SK-N-SH (cell line): Measurements from ENCODE around the gene HTR3A. TPM values are rescaled to one million over a fixed set of nuclear protein-coding genes. Genes with fewer than 3 reads are reported as not detected.

ENCODE experiments used
- CTCF ChIA-PET: fragments of 300-600, 350-600 bp; formaldehyde crosslinking; extraction: SDS; loops from one replicate; lab custom pipeline; 2021; lab: Yijun Ruan, JAX
- POLR2A ChIA-PET: fragments of 350-600 bp; sonication (Branson Sonifier 250); formaldehyde crosslinking; extraction: SDS; loops from one replicate; lab custom pipeline; 2020; ENCODE audit warnings: antibody characterized with exemption, inconsistent platforms; lab: Yijun Ruan, JAX
- DNase-seq: peaks from one replicate; pipeline ENCODE4 v3.0.0; 2012
- H2AFZ ChIP-seq: fragments of 200-600 bp; sonication (generic); 2 replicates; pipeline ENCODE4 v1.8.1; 2016; ENCODE audit warnings: antibody characterized with exemption, mild to moderate bottlenecking, low read depth
- H3F3A ChIP-seq: fragments of 200-600 bp; sonication (generic); replicated peaks from 2 replicates; pipeline ENCODE3; 2016; ENCODE audit warnings: antibody characterized with exemption, mild to moderate bottlenecking; ENCODE audit not compliant: insufficient read depth
- H3K27ac ChIP-seq, 2 experiments: fragments of 200-500 bp in 1 of 2; fragments of 200-600 bp in 1 of 2; sonication (Bioruptor generic) in 1 of 2; sonication (generic), shearing (Covaris generic) in 1 of 2; 2 replicates each; pipeline versions ENCODE4 v1.5.1 to v1.6.1; 2014 to 2016; ENCODE audit warnings: low read depth in 2 of 2, inconsistent platforms in 1 of 2, low read length in 1 of 2, mild to moderate bottlenecking in 1 of 2, mixed read lengths in 1 of 2
- H3K27me3 ChIP-seq: fragments of 200-600 bp; sonication (generic), shearing (Covaris generic); 2 replicates; pipeline ENCODE4 v1.6.1; 2016; ENCODE audit warnings: mixed run types; ENCODE audit not compliant: insufficient read depth
- H3K36me3 ChIP-seq, 2 experiments: fragments of 200-500 bp in 1 of 2; fragments of 200-600 bp in 1 of 2; sonication (Bioruptor generic) in 1 of 2; sonication (generic) in 1 of 2; replicated peaks in 1 of 2; 2 replicates each; pipeline versions ENCODE3 to v1.5.1; 2014 to 2016; ENCODE audit warnings: low read length in 1 of 2, mild to moderate bottlenecking in 1 of 2; ENCODE audit not compliant: insufficient read depth in 2 of 2, control insufficient read depth in 1 of 2
- H3K4me1 ChIP-seq, 2 experiments: fragments of 200-500 bp in 1 of 2; fragments of 200-600 bp in 1 of 2; sonication (Bioruptor generic) in 1 of 2; sonication (generic), shearing (Covaris generic) in 1 of 2; 2 replicates each; pipeline versions ENCODE4 v1.5.1 to v1.6.1; 2014 to 2016; ENCODE audit warnings: low read depth in 1 of 2, low read length in 1 of 2, mixed run types in 1 of 2; ENCODE audit not compliant: insufficient read depth in 2 of 2, control insufficient read depth in 1 of 2
- H3K4me2 ChIP-seq: fragments of 200-600 bp; sonication (generic), shearing (Covaris generic); 2 replicates; pipeline ENCODE4 v1.6.1; 2017; ENCODE audit warnings: mixed run types
- H3K4me3 ChIP-seq, 2 experiments: fragments of 200-500 bp in 1 of 2; fragments of 200-600 bp in 1 of 2; sonication (Bioruptor generic) in 1 of 2; sonication (generic), shearing (Covaris generic) in 1 of 2; 2 replicates each; pipeline versions ENCODE4 v1.5.1 to v1.8.1; 2014 to 2016; ENCODE audit warnings: low read depth in 2 of 2, inconsistent platforms in 1 of 2, low read length in 1 of 2, mild to moderate bottlenecking in 1 of 2, mixed read lengths in 1 of 2, moderate library complexity in 1 of 2
- H3K79me2 ChIP-seq: fragments of 200-600 bp; sonication (generic); 2 replicates; pipeline ENCODE4 v1.8.1; 2017; ENCODE audit warnings: mild to moderate bottlenecking; ENCODE audit not compliant: insufficient read depth
- H3K9ac ChIP-seq: fragments of 200-600 bp; sonication (generic); 2 replicates; pipeline ENCODE4 v1.6.1; 2017; ENCODE audit warnings: mixed run types
- H3K9me2 ChIP-seq: fragments of 200-600 bp; sonication (generic); 2 replicates; pipeline ENCODE4 v1.6.1; 2017; ENCODE audit warnings: mixed run types
- H3K9me3 ChIP-seq: fragments of 200-600 bp; sonication (generic); 2 replicates; pipeline ENCODE4 v1.6.1; 2017; ENCODE audit warnings: mixed run types, mild to moderate bottlenecking, moderate library complexity
- H4K20me1 ChIP-seq: fragments of 200-600 bp; sonication (generic); 2 replicates; pipeline ENCODE4 v1.6.1; 2017; ENCODE audit warnings: mild to moderate bottlenecking, mixed run types; ENCODE audit not compliant: insufficient read depth
- CTCF ChIP-seq: fragments of 200-600 bp; sonication (generic); IDR thresholded peaks from 2 replicates; pipeline ENCODE4 v1.6.1; 2017; ENCODE audit warnings: antibody characterized with exemption, mild to moderate bottlenecking, moderate library complexity
- ELF1 ChIP-seq: IDR thresholded peaks from 2 replicates; pipeline ENCODE4 v1.4.0; 2012
- EZH2phosphoT487 ChIP-seq: fragments of 200-600 bp; sonication (generic); IDR thresholded peaks from 2 replicates; pipeline ENCODE4 v1.6.1; 2017; ENCODE audit warnings: low read depth, mixed run types, mild to moderate bottlenecking, antibody characterized with exemption, moderate library complexity, borderline replicate concordance
- FOXM1 ChIP-seq: IDR thresholded peaks from 2 replicates; pipeline ENCODE4 v1.4.0; 2012; ENCODE audit warnings: low read depth, mild to moderate bottlenecking
- GATA2 ChIP-seq: sonication (generic); formaldehyde crosslinking; IDR thresholded peaks from 2 replicates; pipeline ENCODE4 v1.5.0; 2020; ENCODE audit warnings: mild to moderate bottlenecking, missing genetic modification reagents
- MEF2A ChIP-seq: IDR thresholded peaks from 2 replicates; pipeline ENCODE4 v1.4.0; 2012; ENCODE audit warnings: low read depth, borderline replicate concordance
- MXI1 ChIP-seq: IDR thresholded peaks from 2 replicates; pipeline ENCODE4 v1.6.1; 2012; ENCODE audit warnings: mild to moderate bottlenecking, low read depth, low read length, improper control_type of control experiment
- RAD21 ChIP-seq: IDR thresholded peaks from 2 replicates; pipeline ENCODE4 v1.6.1; 2012; ENCODE audit warnings: mild to moderate bottlenecking, low read length
- REST ChIP-seq: IDR thresholded peaks from 2 replicates; pipeline ENCODE4 v1.6.1; 2012; ENCODE audit warnings: mild to moderate bottlenecking, low read depth, low read length, moderate library complexity
- RXRA ChIP-seq: IDR thresholded peaks from 2 replicates; pipeline ENCODE4 v1.4.0; 2012; ENCODE audit warnings: low read depth, mild to moderate bottlenecking, borderline replicate concordance
- SMC3 ChIP-seq: IDR thresholded peaks from 2 replicates; pipeline ENCODE4 v1.6.1; 2012; ENCODE audit warnings: low read depth, low read length, improper control_type of control experiment
- TCF12 ChIP-seq: IDR thresholded peaks from 2 replicates; pipeline ENCODE4 v1.4.0; 2012
- TEAD4 ChIP-seq: IDR thresholded peaks from 2 replicates; pipeline ENCODE4 v1.4.0; 2012; ENCODE audit warnings: mild to moderate bottlenecking, borderline replicate concordance; ENCODE audit not compliant: insufficient read depth
- USF2 ChIP-seq: fragments of 150-350 bp; IDR thresholded peaks from 2 replicates; pipeline ENCODE4 v1.6.1; 2017; ENCODE audit warnings: antibody characterized with exemption, low read length, low read depth, borderline replicate concordance
- ZBTB33 ChIP-seq: IDR thresholded peaks from 2 replicates; pipeline ENCODE4 v1.4.0; 2012; ENCODE audit warnings: low read depth, borderline replicate concordance
- WGBS: methylation state at CpG from one replicate; pipeline ENCODE4 v1.1.6; 2017; ENCODE audit warnings: low lambda C conversion rate; 5-methylcytosine and 5-hydroxymethylcytosine counted together
- polyA plus RNA-seq, 3 experiments: library from polyadenylated mRNA; depleted of rRNA; stranded (reverse); fragments of >200 nt; gene quantifications; 2 replicates each; pipeline ENCODE4 v1.2.3, GENCODE V29; 2012

HTR3A gene
- polyA plus RNA-seq, 1 of the 3 experiments (the other 2 are of a cell fraction) = not detected

- CTCF ChIA-PET = interaction anchor here (1.8 to 5.4 kb wide), 3 partner anchors 10 to 277 kb away, joined by 8 to 27 read pairs (median 15); no protein-coding TSS in a partner anchor
- H3K4me3 ChIP-seq = no peak overlapping the region
- H3K9ac ChIP-seq = no peak overlapping the region
- POLR2A ChIA-PET = no interaction called here
- H3K27me3 ChIP-seq = no peaks in the 10 kb centered on the region; the same call in 1 of the 2 replicates
- H3K27ac ChIP-seq = no peak overlapping the region
- H3K36me3 ChIP-seq = no peaks in the 10 kb centered on the region
- no peaks in the 10 kb centered on the region for H3K4me1 ChIP-seq
- H3K79me2 ChIP-seq = no peaks in the 10 kb centered on the region
- WGBS = 16% methylated on average over 6 of the region's 6 CpGs
- TF ChIP-seq EZH2phosphoT487 = no peak
- TF ChIP-seq USF2 = no peak
- TF ChIP-seq TEAD4 = no peak
- no peak for TF ChIP-seq FOXM1
- no peak for TF ChIP-seq TCF12
- no peak for TF ChIP-seq SMC3
- TF ChIP-seq ZBTB33 = no peak
- no peak for TF ChIP-seq RXRA
- no peak for TF ChIP-seq RAD21
- no peak for TF ChIP-seq CTCF
- no peak for TF ChIP-seq REST
- TF ChIP-seq GATA2 = no peak
- no peak for TF ChIP-seq MXI1
- TF ChIP-seq MEF2A = no peak
- TF ChIP-seq ELF1 = no peak
- H3K9me3 ChIP-seq = no peaks in the 10 kb centered on the region
- no peak overlapping the region for H2AFZ ChIP-seq
- no peaks in the 10 kb centered on the region for H3F3A ChIP-seq
- DNase-seq = no peak
- no peaks in the 10 kb centered on the region for H3K9me2 ChIP-seq
- H4K20me1 ChIP-seq = no peaks in the 10 kb centered on the region
- H3K4me2 ChIP-seq = no peak overlapping the region
Measured at GRCh38 chr11:113984781-113985180, 9.9 kb downstream of the HTR3A start.
